HL-60 (cell line): ENCODE measurements around the gene SPESP1.

Experiments used
- DNase-seq, 2 experiments: peaks; one replicate each; pipeline ENCODE4 v3.0.0-alpha.2; 2010 to 2020; ENCODE audit warnings: low read depth in 1 of 2, low spot score in 1 of 2
- H3K27ac ChIP-seq: fragments of 250-450 bp; sonication (Bioruptor Pico); replicated peaks from 2 replicates; pipeline ENCODE4 v1.5.1; 2020; ENCODE audit warnings: mild to moderate bottlenecking, moderate library complexity
- H3K27me3 ChIP-seq: fragments of 250-450 bp; sonication (Bioruptor Pico); 2 replicates; pipeline ENCODE4 v1.5.1; 2021; ENCODE audit warnings: mild to moderate bottlenecking, moderate library complexity; ENCODE audit not compliant: insufficient read depth, poor library complexity, severe bottlenecking
- H3K4me3 ChIP-seq: replicated peaks from 2 replicates; pipeline ENCODE4 v1.5.1; 2011; ENCODE audit warnings: mild to moderate bottlenecking, control low read depth, low read length; ENCODE audit not compliant: insufficient read depth
- GABPA ChIP-seq: IDR thresholded peaks from 2 replicates; pipeline ENCODE4 v1.6.1; 2012; ENCODE audit warnings: low read depth
- POLR2AphosphoS5 ChIP-seq: IDR thresholded peaks from 2 replicates; pipeline ENCODE4 v1.6.1; 2012; ENCODE audit warnings: low read depth
- SPI1 ChIP-seq: IDR thresholded peaks from 2 replicates; pipeline ENCODE4 v1.6.1; 2012; ENCODE audit warnings: low read depth, mild to moderate bottlenecking, borderline replicate concordance
- TF ChIP-seq, protein P1 (sequence below): IDR thresholded peaks from 2 replicates; pipeline ENCODE4 v1.6.1; 2012; ENCODE audit warnings: low read depth; ENCODE audit not compliant: insufficient replicate concordance
- TF ChIP-seq, protein P2 (sequence below): IDR thresholded peaks from one replicate; pipeline ENCODE4 v1.5.1; 2011; ENCODE audit warnings: low read length, control low read depth, inconsistent platforms; ENCODE audit not compliant: insufficient read depth

Gene SPESP1

DNA sequence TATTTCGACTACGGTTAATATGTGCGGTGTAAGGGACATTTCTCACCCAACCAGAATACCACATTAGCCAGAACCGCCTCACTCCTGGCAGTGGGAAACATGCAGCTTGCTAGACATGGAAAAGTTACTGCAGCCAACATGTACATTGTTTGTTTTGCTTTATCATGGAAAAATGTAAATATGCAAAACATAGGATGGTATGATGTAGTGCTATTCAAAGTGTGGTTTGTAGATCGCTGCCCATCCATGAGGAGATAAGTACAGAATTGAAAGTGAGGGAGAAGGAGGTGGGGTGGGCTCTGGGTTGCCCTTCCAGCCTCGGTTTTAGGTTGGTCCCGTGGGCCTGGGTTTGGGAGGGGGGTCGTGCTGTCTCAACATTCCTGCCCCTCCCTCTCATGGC is 42.5 kb upstream of the SPESP1 start:
- no peak for TF ChIP-seq POLR2AphosphoS5
- TF ChIP-seq, protein P1, sequence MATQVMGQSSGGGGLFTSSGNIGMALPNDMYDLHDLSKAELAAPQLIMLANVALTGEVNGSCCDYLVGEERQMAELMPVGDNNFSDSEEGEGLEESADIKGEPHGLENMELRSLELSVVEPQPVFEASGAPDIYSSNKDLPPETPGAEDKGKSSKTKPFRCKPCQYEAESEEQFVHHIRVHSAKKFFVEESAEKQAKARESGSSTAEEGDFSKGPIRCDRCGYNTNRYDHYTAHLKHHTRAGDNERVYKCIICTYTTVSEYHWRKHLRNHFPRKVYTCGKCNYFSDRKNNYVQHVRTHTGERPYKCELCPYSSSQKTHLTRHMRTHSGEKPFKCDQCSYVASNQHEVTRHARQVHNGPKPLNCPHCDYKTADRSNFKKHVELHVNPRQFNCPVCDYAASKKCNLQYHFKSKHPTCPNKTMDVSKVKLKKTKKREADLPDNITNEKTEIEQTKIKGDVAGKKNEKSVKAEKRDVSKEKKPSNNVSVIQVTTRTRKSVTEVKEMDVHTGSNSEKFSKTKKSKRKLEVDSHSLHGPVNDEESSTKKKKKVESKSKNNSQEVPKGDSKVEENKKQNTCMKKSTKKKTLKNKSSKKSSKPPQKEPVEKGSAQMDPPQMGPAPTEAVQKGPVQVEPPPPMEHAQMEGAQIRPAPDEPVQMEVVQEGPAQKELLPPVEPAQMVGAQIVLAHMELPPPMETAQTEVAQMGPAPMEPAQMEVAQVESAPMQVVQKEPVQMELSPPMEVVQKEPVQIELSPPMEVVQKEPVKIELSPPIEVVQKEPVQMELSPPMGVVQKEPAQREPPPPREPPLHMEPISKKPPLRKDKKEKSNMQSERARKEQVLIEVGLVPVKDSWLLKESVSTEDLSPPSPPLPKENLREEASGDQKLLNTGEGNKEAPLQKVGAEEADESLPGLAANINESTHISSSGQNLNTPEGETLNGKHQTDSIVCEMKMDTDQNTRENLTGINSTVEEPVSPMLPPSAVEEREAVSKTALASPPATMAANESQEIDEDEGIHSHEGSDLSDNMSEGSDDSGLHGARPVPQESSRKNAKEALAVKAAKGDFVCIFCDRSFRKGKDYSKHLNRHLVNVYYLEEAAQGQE: no peak
- no peak for TF ChIP-seq GABPA
- TF ChIP-seq SPI1: no peak
- TF ChIP-seq, protein P2, sequence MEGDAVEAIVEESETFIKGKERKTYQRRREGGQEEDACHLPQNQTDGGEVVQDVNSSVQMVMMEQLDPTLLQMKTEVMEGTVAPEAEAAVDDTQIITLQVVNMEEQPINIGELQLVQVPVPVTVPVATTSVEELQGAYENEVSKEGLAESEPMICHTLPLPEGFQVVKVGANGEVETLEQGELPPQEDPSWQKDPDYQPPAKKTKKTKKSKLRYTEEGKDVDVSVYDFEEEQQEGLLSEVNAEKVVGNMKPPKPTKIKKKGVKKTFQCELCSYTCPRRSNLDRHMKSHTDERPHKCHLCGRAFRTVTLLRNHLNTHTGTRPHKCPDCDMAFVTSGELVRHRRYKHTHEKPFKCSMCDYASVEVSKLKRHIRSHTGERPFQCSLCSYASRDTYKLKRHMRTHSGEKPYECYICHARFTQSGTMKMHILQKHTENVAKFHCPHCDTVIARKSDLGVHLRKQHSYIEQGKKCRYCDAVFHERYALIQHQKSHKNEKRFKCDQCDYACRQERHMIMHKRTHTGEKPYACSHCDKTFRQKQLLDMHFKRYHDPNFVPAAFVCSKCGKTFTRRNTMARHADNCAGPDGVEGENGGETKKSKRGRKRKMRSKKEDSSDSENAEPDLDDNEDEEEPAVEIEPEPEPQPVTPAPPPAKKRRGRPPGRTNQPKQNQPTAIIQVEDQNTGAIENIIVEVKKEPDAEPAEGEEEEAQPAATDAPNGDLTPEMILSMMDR: no peak
- Histone ChIP-seq H3K4me3 (no peak overlapping the region), H3K27me3 (no peaks in the 10 kb centered on the region), H3K27ac (no peak overlapping the region)
- DNase-seq: no peak

DNA sequence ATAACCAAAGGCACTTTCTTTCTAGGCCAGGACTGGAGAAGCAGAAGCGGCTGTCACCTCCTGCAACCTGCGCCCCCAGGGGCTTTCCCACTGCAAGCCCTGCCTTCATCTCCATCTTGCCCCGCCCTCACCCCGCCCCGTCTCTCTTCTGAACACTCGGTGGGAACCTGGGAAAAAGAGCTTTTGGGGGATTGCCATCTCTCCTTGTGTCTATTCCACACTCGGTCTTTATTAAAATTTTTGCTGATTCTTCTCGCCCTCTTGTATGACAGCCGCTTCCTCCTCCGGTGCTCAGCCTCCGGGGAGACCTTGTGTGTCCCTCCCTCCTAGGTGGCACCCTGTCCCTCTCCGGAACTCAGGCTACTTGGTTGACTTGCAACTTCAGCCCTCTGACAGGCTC is 41.9 kb upstream of the SPESP1 start:
- no peak for DNase-seq
- no peak for TF ChIP-seq GABPA
- TF ChIP-seq, protein P1: no peak
- no peak for TF ChIP-seq POLR2AphosphoS5
- TF ChIP-seq SPI1: no peak
- TF ChIP-seq, protein P2: no peak
- H3K27ac ChIP-seq: no peak overlapping the region

DNA sequence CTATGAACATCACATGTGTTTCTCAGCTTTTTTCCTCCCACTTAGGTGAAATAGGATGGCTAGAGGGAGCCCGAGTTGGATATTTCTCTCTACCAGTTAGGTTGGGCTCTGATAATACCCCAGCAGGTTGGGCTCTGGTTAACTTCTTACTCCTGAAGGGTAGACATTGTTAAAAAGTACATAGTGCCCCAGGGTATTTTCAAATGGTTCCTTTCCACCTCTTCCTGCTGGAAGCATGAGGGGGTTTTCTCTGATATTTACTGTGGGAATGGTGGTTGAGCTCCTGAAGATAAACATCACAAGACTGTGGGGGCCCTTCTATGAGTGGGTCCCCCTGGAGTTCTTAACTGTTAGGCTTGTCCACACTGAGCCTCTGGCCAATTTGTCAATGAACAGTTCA is 36.1 kb upstream of the SPESP1 start:
- no peak for DNase-seq
- H3K4me3 ChIP-seq: no peak overlapping the region
- no peak overlapping the region for H3K27ac ChIP-seq
- TF ChIP-seq POLR2AphosphoS5: no peak
- TF ChIP-seq, protein P2: no peak
- TF ChIP-seq GABPA: no peak
- TF ChIP-seq, protein P1: no peak
- no peak for TF ChIP-seq SPI1
- peaks cover 10% of the 10 kb centered on the region for H3K27me3 ChIP-seq

More for the DNA sequence above, 41.9 kb upstream of the SPESP1 start:
- Histone ChIP-seq H3K4me3 (no peak overlapping the region), H3K27me3 (peaks cover 3% of the 10 kb centered on the region)
